Measurements from ENCODE around the gene FAM118B. TPM values are rescaled to one million over a fixed set of nuclear protein-coding genes. Genes with fewer than 3 reads are reported as not detected.

FAM118B gene
- 14.4 and 19.8 TPM in 2 replicates for total RNA-seq

DNA sequence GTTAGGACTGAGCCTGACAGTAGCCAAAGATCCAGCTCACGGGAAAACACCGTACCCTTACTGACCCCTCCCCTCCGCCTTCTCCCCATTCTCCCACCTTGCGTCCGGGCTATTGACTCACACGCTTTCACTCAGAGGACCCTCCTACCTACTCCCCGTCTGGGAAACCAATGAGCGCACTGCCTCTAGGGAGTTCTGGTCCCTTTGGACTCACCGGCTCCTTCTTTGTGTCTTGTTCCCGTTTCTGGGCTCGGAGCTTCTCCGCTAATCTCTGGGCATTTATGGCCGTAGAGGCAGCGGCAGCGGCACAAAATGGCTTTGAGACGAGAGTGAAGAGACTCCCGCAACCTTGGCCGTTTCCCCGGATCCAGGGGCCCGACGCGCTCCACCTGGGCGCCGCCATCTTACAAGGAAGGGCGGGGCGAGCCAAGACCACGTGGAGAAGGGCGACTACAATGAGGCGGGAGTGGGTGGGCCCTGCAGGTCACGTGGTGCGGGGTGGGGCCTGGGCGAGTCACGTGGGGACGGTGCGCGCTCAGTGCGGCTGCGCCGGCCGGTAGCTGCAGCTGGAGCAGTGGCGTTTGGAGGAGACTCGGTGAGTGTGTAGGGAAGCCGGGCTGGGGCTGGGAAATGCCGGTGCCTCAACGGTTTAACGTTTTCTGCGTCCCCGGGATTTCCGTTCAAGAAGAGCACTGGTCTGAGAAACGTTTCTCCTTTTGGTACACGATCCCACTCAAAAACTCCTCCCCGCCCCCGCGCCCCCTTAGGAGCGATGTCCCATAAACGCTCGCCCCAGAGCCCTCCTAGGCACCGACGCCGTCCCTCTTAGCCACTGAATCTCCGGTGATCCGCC, at the start of gene FAM118B, which contains the start of gene RPUSD4:
Gene FAM118B, plus strand, starts transcription at position 547 of the 853 bp plus-strand sequence. CDS start 23,220 bp downstream, outside the sequence.
Gene RPUSD4, minus strand, starts transcription at position 415 of the 853 bp plus-strand sequence. Its CDS starts 12 bp downstream, at position 403.

DNA sequence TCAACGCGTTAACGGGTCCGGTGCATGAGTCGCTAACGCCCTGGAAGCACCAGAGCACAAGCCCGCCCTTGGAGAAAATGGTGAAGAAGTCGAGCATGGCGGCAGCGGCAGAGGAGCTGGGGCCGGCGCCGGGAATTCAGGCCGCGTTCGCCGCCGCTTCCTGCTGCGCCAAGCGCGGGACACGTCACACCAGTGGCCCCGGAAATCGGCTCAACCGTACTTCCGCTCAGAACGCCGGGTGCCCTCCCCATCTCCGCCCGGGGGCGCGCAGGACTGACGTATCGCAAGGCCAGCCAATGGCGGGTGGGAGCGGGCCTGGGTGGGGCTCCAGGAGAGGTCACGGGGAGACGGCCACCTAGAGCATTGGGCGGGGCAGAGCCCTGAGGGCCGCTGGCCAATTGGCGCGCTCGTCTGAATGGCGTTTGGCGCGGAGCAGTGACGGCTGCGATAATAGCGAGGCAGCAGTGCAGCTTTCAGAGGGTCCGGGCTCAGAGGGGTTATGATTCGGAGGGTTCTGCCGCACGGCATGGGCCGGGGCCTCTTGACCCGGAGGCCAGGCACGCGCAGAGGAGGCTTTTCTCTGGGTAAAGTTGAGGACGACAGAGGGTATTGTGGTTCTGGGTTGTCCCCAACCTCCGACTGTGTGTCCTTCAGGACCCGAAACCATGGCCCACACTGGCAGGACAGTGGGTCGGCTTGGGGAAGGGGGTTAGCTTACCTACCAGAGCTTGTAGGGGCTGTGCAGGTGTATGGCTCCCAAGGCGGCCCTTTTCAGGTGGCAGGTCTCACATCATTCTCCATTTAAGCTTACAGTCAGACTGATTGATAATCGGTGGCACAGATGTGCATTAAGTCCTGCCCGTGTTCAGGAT, 57.4 kb downstream of the FAM118B start, which contains the start of the genes FOXRED1 and SRPRA:
Gene FOXRED1, plus strand, starts transcription at position 447 of the 872 bp plus-strand sequence. Its CDS starts 53 bp downstream, at position 500.
Gene SRPRA, minus strand, starts transcription at position 188 of the 872 bp plus-strand sequence. Its CDS starts 91 bp downstream, at position 97.

DNA sequence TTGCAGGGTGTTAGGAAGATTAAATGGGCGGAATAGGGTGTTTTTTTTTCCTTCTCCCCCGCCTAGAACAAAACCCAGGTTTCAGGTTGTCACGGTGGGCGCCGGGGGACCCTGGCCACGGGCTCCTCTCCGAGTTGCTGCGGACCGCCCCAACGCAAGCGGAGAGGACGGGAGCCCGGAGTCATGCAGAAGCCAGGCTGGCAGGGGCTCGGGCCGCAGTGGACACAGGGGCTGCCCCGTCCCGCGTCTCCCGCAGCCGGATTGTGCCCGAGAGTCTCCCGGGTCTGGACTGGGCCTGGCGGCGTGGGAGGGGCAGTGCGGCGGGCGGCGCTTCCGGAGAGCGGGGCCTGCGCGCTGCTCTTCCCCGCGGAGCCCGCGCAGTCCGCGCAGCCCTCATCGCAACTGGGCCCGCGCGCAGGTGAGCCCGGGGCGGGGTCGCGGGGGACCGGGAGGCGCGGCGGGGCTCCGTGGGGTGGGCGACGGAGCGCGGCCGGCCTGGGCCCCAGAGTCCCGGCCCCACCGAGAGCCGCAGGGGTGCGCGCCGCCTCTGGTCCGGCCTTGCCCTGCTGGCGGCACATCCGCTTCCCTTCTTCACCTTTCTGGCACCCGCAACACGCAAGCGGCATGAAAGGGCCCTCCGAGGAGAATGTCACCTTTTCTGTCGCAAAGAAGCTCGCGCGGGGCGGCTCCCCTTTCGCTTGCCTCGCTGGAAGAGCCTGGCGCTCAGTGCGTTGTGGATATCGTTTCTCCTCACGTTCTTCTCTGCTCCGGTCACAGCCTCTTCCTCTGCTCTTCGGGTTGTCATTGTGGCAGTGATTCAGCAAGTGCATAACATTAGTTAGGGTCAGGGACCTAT, 71.4 kb downstream of the FAM118B start, which contains the start of gene TIRAP:
Gene TIRAP, plus strand, starts transcription at position 358 of the 856 bp plus-strand sequence. CDS start 7,802 bp downstream, outside the sequence.

DNA sequence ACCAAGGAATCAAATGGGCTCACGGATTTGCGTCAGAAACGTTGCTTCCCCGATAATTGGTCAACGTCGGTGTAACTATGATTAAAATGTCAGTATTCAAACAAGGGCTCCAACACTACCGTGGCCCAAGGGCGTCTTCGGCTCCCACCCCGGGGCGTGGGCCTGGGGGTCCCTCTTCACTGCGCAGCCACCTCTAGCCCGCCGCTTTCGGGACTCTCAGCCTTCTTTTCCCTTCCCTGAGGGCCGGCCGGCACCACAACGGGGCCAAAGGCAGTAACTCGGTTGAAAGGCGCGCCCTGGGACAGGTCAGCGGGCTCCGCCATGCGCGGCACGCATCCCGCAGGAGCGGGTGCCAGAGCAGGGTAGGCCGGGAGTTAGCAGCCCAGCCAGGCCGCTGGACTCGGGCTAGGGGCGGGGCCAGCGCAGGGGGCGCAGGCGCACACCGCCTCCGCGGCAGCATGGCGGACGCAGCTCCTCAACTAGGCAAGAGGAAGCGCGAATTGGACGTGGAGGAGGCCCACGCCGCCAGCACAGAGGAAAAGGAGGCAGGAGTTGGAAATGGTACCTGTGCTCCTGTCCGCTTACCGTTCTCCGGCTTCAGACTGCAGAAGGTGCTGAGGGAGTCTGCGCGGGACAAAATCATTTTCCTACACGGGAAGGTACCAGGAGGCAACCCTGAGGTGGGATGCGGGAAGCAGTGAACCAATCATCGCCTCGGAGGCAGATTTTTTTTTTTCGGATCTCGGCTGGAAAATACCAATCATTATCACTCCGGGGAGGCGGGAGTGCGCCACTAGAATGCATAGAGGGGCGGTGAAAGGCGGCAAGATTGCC, 92.3 kb downstream of the FAM118B start, which contains the start of gene DCPS:
Gene DCPS, plus strand, starts transcription at position 438 of the 834 bp plus-strand sequence. Its CDS starts 21 bp downstream, at position 459.

Other genes with a start within 250 kb of the FAM118B start
- 1.8 and 3.4 TPM in 2 replicates for gene CDON, start 148.9 kb upstream of the FAM118B start, total RNA-seq
- gene RPUSD4, start 132 bp upstream of the FAM118B start, total RNA-seq, result 15.0 and 18.6 TPM in 2 replicates
- 90.5 and 98.9 TPM in 2 replicates for gene SRPRA, start 57.1 kb downstream of the FAM118B start, total RNA-seq
- gene FOXRED1, start 57.4 kb downstream of the FAM118B start, total RNA-seq, result 22.3 and 31.1 TPM in 2 replicates
- 3.5 and 3.7 TPM in 2 replicates for gene TIRAP, start 71.3 kb downstream of the FAM118B start, total RNA-seq
- gene DCPS, start 92.3 kb downstream of the FAM118B start, total RNA-seq, result 28.1 and 30.3 TPM in 2 replicates
- gene ST3GAL4, start 143.9 kb downstream of the FAM118B start, total RNA-seq, result 31.3 and 31.7 TPM in 2 replicates